ENCODE measurements around the gene GFOD1. TPM values are rescaled to one million over a fixed set of nuclear protein-coding genes. Genes with fewer than 3 reads are reported as not detected.

The GFOD1 gene, protein sequence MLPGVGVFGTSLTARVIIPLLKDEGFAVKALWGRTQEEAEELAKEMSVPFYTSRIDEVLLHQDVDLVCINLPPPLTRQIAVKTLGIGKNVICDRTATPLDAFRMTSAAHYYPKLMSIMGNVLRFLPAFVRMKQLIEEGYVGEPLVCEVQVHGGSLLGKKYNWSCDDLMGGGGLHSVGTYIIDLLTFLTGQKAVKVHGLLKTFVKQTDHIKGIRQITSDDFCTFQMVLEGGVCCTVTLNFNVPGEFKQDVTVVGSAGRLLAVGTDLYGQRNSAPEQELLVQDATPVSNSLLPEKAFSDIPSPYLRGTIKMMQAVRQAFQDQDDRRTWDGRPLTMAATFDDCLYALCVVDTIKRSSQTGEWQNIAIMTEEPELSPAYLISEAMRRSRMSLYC
- 1.3 TPM for polyA plus RNA-seq (2013, experiment 1 of 2)
- 1.4 TPM for polyA plus RNA-seq (2013, experiment 2 of 2)

DNA sequence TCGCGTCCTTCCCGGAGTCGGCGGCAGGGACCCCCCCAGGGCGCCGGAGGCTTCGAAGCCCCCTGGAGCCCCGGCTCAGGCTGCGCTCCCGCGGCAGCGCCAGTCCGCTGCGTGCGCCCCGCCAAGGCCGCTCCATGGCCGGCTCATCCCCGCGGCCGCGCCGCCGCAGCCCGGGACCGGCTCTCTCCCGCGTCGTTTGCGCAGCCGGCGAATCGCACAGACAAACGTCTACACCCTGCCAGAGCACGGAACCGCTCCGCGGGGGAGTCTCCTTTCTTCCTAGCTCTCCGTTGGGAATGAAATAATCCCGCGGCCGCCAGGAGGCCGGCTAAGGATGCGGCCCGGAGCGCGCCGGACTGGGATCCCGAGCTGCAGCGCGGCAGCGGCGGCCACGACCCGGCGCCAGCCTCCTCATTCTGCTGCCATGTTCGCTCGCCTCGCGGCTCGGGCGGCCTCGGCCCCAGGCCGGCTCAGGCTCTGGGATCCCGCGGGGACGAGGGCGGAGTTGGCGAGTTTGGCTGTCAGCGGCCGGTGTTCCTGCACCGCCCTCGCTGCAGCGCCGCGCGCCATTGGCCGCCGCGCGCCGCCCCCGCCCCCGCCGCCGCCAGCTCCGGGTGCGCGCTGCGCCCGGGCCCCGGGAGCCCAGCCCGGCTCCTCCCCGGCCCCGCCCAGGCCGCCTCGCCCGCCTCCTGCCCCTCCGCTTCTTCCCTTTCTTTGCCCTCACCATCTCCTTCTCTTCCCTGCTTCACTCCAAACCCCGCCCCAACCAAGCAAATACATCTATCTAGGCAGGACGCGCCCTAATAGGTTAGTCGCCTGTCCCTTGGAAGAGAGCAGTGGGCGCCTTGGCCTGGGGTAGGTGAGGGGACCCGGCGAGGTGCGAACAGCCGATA lies at the start of gene GFOD1:
Gene GFOD1, minus strand, starts transcription at position 479 of the 893 bp plus-strand sequence. CDS start 710 bp downstream, outside the sequence.
- Histone ChIP-seq H3K4me3 (ENCODE audit: low read length in 2 of 2) (peak within 1 kb of the TSS; percentile 60 to 84), H2AFZ (ENCODE audit: low read length) (peak within 1 kb of the TSS; percentile 98), H3K14ac (ENCODE audit: low read length) (peak within 1 kb of the TSS; percentile 73), H4K8ac (ENCODE audit: low read depth, low read length) (no peak within 1 kb of the TSS), H3K4ac (ENCODE audit: low read length) (no peak within 1 kb of the TSS), H2AK5ac (ENCODE audit: low read depth, low read length) (peak within 1 kb of the TSS; percentile 94), H2BK12ac (ENCODE audit: low read length) (peak within 1 kb of the TSS; percentile 76), H4K91ac (ENCODE audit: low read depth, low read length, poor library complexity) (no peak within 1 kb of the TSS), H2BK120ac (ENCODE audit: low read depth, low read length) (no peak within 1 kb of the TSS), H3K9me3 (replicated peaks in 1 of 2; ENCODE audit: control insufficient read depth in 2 of 2, insufficient read depth in 1 of 2, low read depth in 1 of 2, low read length in 2 of 2) (peaks cover 0 to 2% of the 10 kb centered on the region in 2 donors), H3K79me1 (ENCODE audit: low read depth, low read length) (no peaks in the 10 kb centered on the region), H3K9ac (ENCODE audit: low read depth, low read length, poor library complexity) (peak within 1 kb of the TSS; percentile 86), H3K4me1 (ENCODE audit: control insufficient read depth in 2 of 2, insufficient read depth in 1 of 2, low read depth in 1 of 2, low read length in 2 of 2) (peaks cover 7 to 8% of the 10 kb centered on the region in 2 donors), H3K23ac (ENCODE audit: low read depth, low read length, poor library complexity) (peak within 1 kb of the TSS; percentile 77), H2BK5ac (ENCODE audit: low read length) (no peak within 1 kb of the TSS), H3K18ac (ENCODE audit: low read length) (peak within 1 kb of the TSS; percentile 87), H3K27ac (replicated peaks; ENCODE audit: low read length) (peak within 1 kb of the TSS; percentile 48), H3K4me2 (ENCODE audit: insufficient read depth, low read length, poor library complexity, severe bottlenecking) (peak within 1 kb of the TSS; percentile 100), H2BK15ac (ENCODE audit: low read length) (peak within 1 kb of the TSS; percentile 42), H3K27me3 (ENCODE audit: control insufficient read depth in 3 of 3, insufficient read depth in 3 of 3, low read depth in 1 of 3, low read length in 3 of 3) (peaks cover 2 to 24% (median 20%) of the 10 kb centered on the region in 3 experiments), H3K36me3 (replicated peaks in 1 of 2; ENCODE audit: control insufficient read depth in 2 of 2, insufficient read depth in 2 of 2, low read length in 2 of 2) (no peaks in the 10 kb centered on the region)
- peak; percentile 85 for DNase-seq (ENCODE audit: low spot score)
- no CpG with 5 or more reads among the region's 109 CpGs for WGBS, 2 donors (ENCODE audit: extremely low coverage in 2 of 2, insufficient read length in 2 of 2, insufficient replicate concordance in 1 of 2)

DNA sequence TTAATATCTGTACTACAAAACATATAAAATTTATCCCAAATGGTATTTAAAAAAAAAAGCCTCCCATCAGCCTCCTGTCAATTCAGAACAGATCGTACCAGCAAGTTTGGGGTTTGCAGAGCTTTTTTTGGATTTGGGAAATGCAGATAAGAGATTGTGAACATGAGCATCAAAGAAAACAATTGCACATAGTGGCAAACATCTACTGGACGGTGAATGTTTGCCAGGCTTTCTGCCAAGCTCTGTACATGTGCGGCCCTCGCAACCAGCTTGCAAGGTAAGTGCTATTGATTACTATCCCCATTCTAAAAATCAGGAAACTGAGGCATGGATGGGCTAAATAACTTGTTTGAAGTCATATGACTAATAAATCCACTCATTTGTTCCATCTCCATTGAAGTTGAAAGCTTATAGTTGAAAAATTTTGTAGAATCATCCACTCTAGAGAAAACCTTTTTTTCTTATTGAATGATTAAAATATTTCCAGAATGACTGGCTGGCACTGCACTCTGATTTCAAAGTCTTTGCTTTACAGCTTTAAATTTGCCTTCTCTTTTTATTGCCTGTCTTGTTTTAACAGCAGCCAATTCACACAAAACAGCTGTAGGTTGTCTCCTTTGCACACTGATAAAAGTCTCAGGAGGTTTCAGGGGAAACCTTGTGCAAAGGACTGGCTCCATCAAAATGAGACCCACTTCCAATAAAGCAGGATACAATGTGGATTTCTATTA lies 49.6 kb upstream of the GFOD1 start:
- Histone ChIP-seq H4K91ac (ENCODE audit: low read depth, low read length, poor library complexity) (no peak overlapping the region), H3K14ac (ENCODE audit: low read length) (no peak overlapping the region), H3K27me3 (ENCODE audit: control insufficient read depth in 3 of 3, insufficient read depth in 3 of 3, low read depth in 1 of 3, low read length in 3 of 3) (peaks cover 0 to 23% (median 0%) of the 10 kb centered on the region in 3 experiments), H3K27ac (replicated peaks; ENCODE audit: low read length) (no peak overlapping the region), H3K36me3 (replicated peaks in 1 of 2; ENCODE audit: control insufficient read depth in 2 of 2, insufficient read depth in 2 of 2, low read length in 2 of 2) (no peaks in the 10 kb centered on the region), H3K9ac (ENCODE audit: low read depth, low read length, poor library complexity) (no peak overlapping the region), H2BK12ac (ENCODE audit: low read length) (no peak overlapping the region), H3K18ac (ENCODE audit: low read length) (no peak overlapping the region), H4K8ac (ENCODE audit: low read depth, low read length) (no peak overlapping the region), H2BK15ac (ENCODE audit: low read length) (no peak overlapping the region), H3K9me3 (replicated peaks in 1 of 2; ENCODE audit: control insufficient read depth in 2 of 2, insufficient read depth in 1 of 2, low read depth in 1 of 2, low read length in 2 of 2) (no peaks in the 10 kb centered on the region), H3K79me1 (ENCODE audit: low read depth, low read length) (no peaks in the 10 kb centered on the region), H3K23ac (ENCODE audit: low read depth, low read length, poor library complexity) (no peak overlapping the region), H3K4me1 (ENCODE audit: control insufficient read depth in 2 of 2, insufficient read depth in 1 of 2, low read depth in 1 of 2, low read length in 2 of 2) (no peaks in the 10 kb centered on the region), H2BK5ac (ENCODE audit: low read length) (no peak overlapping the region), H3K4ac (ENCODE audit: low read length) (no peak overlapping the region), H3K4me3 (ENCODE audit: low read length in 2 of 2) (no peak overlapping the region), H2AFZ (ENCODE audit: low read length) (no peak overlapping the region), H2BK120ac (ENCODE audit: low read depth, low read length) (no peak overlapping the region), H2AK5ac (ENCODE audit: low read depth, low read length) (no peak overlapping the region), H3K4me2 (ENCODE audit: insufficient read depth, low read length, poor library complexity, severe bottlenecking) (no peak overlapping the region)
- no CpG with 5 or more reads among the region's 4 CpGs for WGBS, 2 donors (ENCODE audit: extremely low coverage in 2 of 2, insufficient read length in 2 of 2, insufficient replicate concordance in 1 of 2)
- DNase-seq (ENCODE audit: low spot score) = no peak

DNA sequence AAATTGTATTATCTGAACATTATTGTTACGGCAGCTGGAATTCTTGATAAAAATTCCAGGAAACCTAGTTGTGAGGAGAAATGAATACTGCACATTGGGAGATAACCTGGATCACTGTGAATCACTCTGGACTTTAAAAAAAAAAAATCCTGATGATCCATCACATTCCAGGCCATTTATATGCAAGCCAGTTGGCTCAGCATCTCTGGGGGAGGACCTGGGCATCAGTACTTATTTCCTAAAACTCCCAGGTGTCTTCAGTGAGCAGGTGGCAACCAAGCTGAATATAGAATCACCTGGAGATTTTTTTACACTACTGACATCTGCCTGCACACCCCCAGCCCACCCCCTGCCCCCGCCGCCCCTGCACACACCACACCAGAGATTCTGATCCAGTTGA lies 47.9 kb upstream of the GFOD1 start:
- Histone ChIP-seq H3K9me3 (replicated peaks in 1 of 2; ENCODE audit: control insufficient read depth in 2 of 2, insufficient read depth in 1 of 2, low read depth in 1 of 2, low read length in 2 of 2) (no peaks in the 10 kb centered on the region), H3K23ac (ENCODE audit: low read depth, low read length, poor library complexity) (no peak overlapping the region), H2BK15ac (ENCODE audit: low read length) (no peak overlapping the region), H3K27ac (replicated peaks; ENCODE audit: low read length) (no peak overlapping the region), H4K8ac (ENCODE audit: low read depth, low read length) (no peak overlapping the region), H2BK5ac (ENCODE audit: low read length) (no peak overlapping the region), H3K9ac (ENCODE audit: low read depth, low read length, poor library complexity) (no peak overlapping the region), H3K4me2 (ENCODE audit: insufficient read depth, low read length, poor library complexity, severe bottlenecking) (no peak overlapping the region), H3K36me3 (replicated peaks in 1 of 2; ENCODE audit: control insufficient read depth in 2 of 2, insufficient read depth in 2 of 2, low read length in 2 of 2) (no peaks in the 10 kb centered on the region), H2BK120ac (ENCODE audit: low read depth, low read length) (no peak overlapping the region), H3K79me1 (ENCODE audit: low read depth, low read length) (no peaks in the 10 kb centered on the region), H2BK12ac (ENCODE audit: low read length) (no peak overlapping the region), H3K4ac (ENCODE audit: low read length) (no peak overlapping the region), H2AK5ac (ENCODE audit: low read depth, low read length) (no peak overlapping the region), H4K91ac (ENCODE audit: low read depth, low read length, poor library complexity) (no peak overlapping the region), H3K4me1 (ENCODE audit: control insufficient read depth in 2 of 2, insufficient read depth in 1 of 2, low read depth in 1 of 2, low read length in 2 of 2) (no peaks in the 10 kb centered on the region), H2AFZ (ENCODE audit: low read length) (no peak overlapping the region), H3K27me3 (ENCODE audit: control insufficient read depth in 3 of 3, insufficient read depth in 3 of 3, low read depth in 1 of 3, low read length in 3 of 3) (peaks cover 0 to 27% (median 0%) of the 10 kb centered on the region in 3 experiments), H3K4me3 (ENCODE audit: low read length in 2 of 2) (no peak overlapping the region), H3K14ac (ENCODE audit: low read length) (no peak overlapping the region), H3K18ac (ENCODE audit: low read length) (no peak overlapping the region)
- DNase-seq (ENCODE audit: low spot score) = no peak
- WGBS, 2 donors (ENCODE audit: extremely low coverage in 2 of 2, insufficient read length in 2 of 2, insufficient replicate concordance in 1 of 2) = no CpG with 5 or more reads among the region's 3 CpGs

Data from neuronal stem cell (in vitro differentiated cells).